Vagina (tissue), 2 donors: ENCODE measurements around the gene ERC2.

Source experiments
- POLR2A ChIP-seq, 2 donors: fragments of 450-650 bp; IDR thresholded peaks; one replicate each; pipeline ENCODE4 v1.6.1; 2017; ENCODE audit warnings: antibody characterized with exemption in 2 of 2, mild to moderate bottlenecking in 2 of 2, moderate library complexity in 2 of 2
- POLR2AphosphoS5 ChIP-seq, 2 donors: sonication (generic); formaldehyde crosslinking; IDR thresholded peaks; one replicate each; pipeline ENCODE4 v1.9.0; 2017; ENCODE audit warnings: antibody characterized with exemption in 2 of 2, mild to moderate bottlenecking in 2 of 2, low read depth in 1 of 2; ENCODE audit not compliant: insufficient read depth in 1 of 2
- TF ChIP-seq, protein P1 (sequence below), 3 experiments: fragments of 450-650 bp in 2 of 3; fragments of 200-600 bp in 1 of 3; sonication (generic) in 1 of 3; IDR thresholded peaks; one replicate each; pipeline ENCODE4 v1.5.1; 2017 to 2019; ENCODE audit warnings: antibody characterized with exemption in 3 of 3, mild to moderate bottlenecking in 2 of 3, moderate library complexity in 2 of 3

DNA sequence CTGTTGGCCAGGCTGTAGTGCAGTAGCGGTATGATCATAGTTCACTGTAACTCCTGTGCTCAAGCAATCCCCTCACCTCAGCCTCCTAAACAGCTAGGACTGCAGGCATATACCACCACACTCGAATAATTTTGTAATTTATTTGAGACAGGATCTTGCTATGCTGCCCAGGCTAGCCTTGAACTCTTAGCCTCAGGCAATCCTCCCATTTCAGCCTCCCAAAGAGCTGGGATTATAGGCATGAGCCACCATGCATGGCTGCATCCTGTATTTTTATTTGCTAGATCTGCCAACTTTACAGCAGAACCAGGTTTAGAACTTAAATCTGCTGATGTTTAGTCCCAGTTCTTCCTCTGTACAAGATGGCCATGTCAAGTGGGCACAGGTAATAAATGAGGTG lies 69.6 kb downstream of the ERC2 start:
- TF ChIP-seq, protein P1, sequence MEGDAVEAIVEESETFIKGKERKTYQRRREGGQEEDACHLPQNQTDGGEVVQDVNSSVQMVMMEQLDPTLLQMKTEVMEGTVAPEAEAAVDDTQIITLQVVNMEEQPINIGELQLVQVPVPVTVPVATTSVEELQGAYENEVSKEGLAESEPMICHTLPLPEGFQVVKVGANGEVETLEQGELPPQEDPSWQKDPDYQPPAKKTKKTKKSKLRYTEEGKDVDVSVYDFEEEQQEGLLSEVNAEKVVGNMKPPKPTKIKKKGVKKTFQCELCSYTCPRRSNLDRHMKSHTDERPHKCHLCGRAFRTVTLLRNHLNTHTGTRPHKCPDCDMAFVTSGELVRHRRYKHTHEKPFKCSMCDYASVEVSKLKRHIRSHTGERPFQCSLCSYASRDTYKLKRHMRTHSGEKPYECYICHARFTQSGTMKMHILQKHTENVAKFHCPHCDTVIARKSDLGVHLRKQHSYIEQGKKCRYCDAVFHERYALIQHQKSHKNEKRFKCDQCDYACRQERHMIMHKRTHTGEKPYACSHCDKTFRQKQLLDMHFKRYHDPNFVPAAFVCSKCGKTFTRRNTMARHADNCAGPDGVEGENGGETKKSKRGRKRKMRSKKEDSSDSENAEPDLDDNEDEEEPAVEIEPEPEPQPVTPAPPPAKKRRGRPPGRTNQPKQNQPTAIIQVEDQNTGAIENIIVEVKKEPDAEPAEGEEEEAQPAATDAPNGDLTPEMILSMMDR (IDR thresholded peaks at IDR 0.05), result no peak
- TF ChIP-seq POLR2A (IDR thresholded peaks at IDR 0.05) (no peak), POLR2AphosphoS5 (IDR thresholded peaks at IDR 0.05; ENCODE audit: insufficient read depth in 1 of 2, low read depth in 1 of 2) (no peak)
